Activated T-cell treated with anti-CD3 and anti-CD28 coated beads, Interleukin-2, amount 50 U/mL, for 24 hours (primary cell): ENCODE results near the gene UNC13B.

Experiments used
- DNase-seq: peaks from one replicate; pipeline ENCODE4 v3.0.0-alpha.2; 2020
- H3K27ac Mint-ChIP-seq: 2 replicates; pipeline ENCODE4 v1.8.0; 2020; ENCODE audit warnings: mild to moderate bottlenecking, mixed read lengths
- H3K27me3 Mint-ChIP-seq: 2 replicates; pipeline ENCODE4 v1.8.0; 2020; ENCODE audit warnings: mixed read lengths
- H3K36me3 Mint-ChIP-seq: 2 replicates; pipeline ENCODE4 v1.8.0; 2020; ENCODE audit warnings: low read depth, mixed read lengths
- H3K4me1 Mint-ChIP-seq: 2 replicates; pipeline ENCODE4 v1.8.0; 2020; ENCODE audit warnings: low read depth, mixed read lengths
- H3K4me3 Mint-ChIP-seq: 2 replicates; pipeline ENCODE4 v1.8.0; 2020; ENCODE audit warnings: mild to moderate bottlenecking, moderate library complexity, mixed read lengths
- H3K9me3 Mint-ChIP-seq: 2 replicates; pipeline ENCODE4 v1.8.0; 2020; ENCODE audit warnings: mixed read lengths

Gene UNC13B

DNA sequence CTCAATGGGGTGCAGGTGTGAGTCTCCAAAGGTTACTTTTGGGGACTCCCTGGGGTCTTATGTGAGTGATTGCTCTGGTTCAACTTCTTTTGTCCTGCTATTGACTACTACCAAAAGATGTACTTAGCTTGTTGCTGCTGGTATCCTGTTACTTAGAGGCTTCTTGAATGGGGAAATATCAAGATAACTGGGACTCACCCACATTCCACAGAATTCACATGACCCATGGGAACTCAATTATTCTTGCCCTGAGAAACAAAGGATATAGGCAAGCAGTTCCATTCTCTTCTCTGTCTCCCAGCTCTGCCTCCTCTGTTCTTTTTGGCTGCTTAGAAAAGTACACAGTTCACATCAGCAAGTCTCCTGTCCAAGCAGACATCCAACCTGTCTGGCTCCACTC is 105.9 kb downstream of the UNC13B start:
- DNase-seq: no peak
- H3K4me1 Mint-ChIP-seq: peaks cover 4% of the 10 kb centered on the region
- H3K27me3 Mint-ChIP-seq: peaks cover 60% of the 10 kb centered on the region

GRCh38 chr9:35269919-35270318 is 108.1 kb downstream of the UNC13B start:
- H3K27me3 Mint-ChIP-seq: peaks cover 53% of the 10 kb centered on the region
- peaks cover 19% of the 10 kb centered on the region for H3K4me1 Mint-ChIP-seq
- DNase-seq: no peak
- H3K36me3 Mint-ChIP-seq: no peaks in the 10 kb centered on the region
- no peaks in the 10 kb centered on the region for H3K9me3 Mint-ChIP-seq
- no peak overlapping the region for H3K4me3 Mint-ChIP-seq
- no peak overlapping the region for H3K27ac Mint-ChIP-seq

More for the DNA sequence above, 105.9 kb downstream of the UNC13B start:
- H3K27ac Mint-ChIP-seq: no peak overlapping the region
- no peaks in the 10 kb centered on the region for H3K36me3 Mint-ChIP-seq
- H3K9me3 Mint-ChIP-seq: no peaks in the 10 kb centered on the region
- H3K4me3 Mint-ChIP-seq: no peak overlapping the region

- Mint-ChIP-seq H3K4me1 (peaks cover 30% of the 10 kb centered on the region), H3K36me3 (no peaks in the 10 kb centered on the region), H3K27ac (no peak overlapping the region), H3K27me3 (peaks cover 42% of the 10 kb centered on the region), H3K9me3 (no peaks in the 10 kb centered on the region), H3K4me3 (no peak overlapping the region)
- DNase-seq: no peak
Measured at GRCh38 chr9:35271637-35272036, 109.8 kb downstream of the UNC13B start.

GRCh38 chr9:35272989-35273388 is 111.2 kb downstream of the UNC13B start:
- H3K27ac Mint-ChIP-seq: no peak overlapping the region
- H3K36me3 Mint-ChIP-seq: no peaks in the 10 kb centered on the region

GRCh38 chr9:35273591-35273990 is 111.8 kb downstream of the UNC13B start:
- H3K36me3 Mint-ChIP-seq: no peaks in the 10 kb centered on the region
- no peak for DNase-seq
- peaks cover 28% of the 10 kb centered on the region for H3K27me3 Mint-ChIP-seq
- peaks cover 48% of the 10 kb centered on the region for H3K4me1 Mint-ChIP-seq
- no peak overlapping the region for H3K4me3 Mint-ChIP-seq
- no peak overlapping the region for H3K27ac Mint-ChIP-seq
- H3K9me3 Mint-ChIP-seq: no peaks in the 10 kb centered on the region

More at GRCh38 chr9:35272989-35273388, 111.2 kb downstream of the UNC13B start:
- H3K9me3 Mint-ChIP-seq: no peaks in the 10 kb centered on the region
- no peak for DNase-seq
- peaks cover 32% of the 10 kb centered on the region for H3K27me3 Mint-ChIP-seq
- H3K4me1 Mint-ChIP-seq: peaks cover 43% of the 10 kb centered on the region
- H3K4me3 Mint-ChIP-seq: no peak overlapping the region

DNA sequence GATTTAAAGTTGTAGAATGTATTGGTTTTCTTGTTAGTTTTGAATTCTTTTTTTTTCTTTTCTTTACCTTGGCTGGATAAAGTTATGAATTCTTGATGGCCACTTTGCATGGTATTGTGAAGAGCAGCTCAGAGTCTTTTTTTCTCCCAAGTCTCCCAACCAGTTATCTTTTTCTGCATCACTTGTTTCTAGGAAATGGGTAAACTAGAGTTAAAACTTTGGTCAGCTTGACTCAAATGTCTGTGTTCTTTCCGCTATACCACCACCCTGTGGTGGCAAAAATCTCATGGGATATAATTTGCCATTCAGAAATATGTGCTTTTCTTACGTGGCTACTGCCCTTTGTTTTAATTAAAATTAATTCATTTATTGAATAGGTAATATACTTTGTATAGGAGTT is 113.2 kb downstream of the UNC13B start:
- H3K27me3 Mint-ChIP-seq: peaks cover 15% of the 10 kb centered on the region
- H3K9me3 Mint-ChIP-seq: no peaks in the 10 kb centered on the region
- no peak overlapping the region for H3K27ac Mint-ChIP-seq

DNA sequence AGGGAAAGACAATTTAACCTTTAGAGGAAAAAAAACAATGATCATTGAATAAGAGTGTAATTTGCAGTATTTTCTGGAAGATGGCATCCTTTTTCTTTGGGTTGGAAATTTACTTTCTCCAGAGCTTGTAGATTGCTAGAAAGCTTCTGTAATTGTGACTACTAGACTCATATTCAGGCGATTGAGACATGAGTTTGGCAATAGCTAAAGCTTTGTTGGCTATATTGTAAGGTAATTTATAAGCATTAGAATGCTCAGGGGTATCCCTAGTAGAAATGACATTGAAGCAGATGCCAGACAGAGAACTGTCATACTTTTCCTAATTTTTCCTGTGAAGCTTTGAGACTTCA is 115.3 kb downstream of the UNC13B start:
- Mint-ChIP-seq H3K9me3 (no peaks in the 10 kb centered on the region), H3K4me3 (no peak overlapping the region), H3K4me1 (peaks cover 44% of the 10 kb centered on the region), H3K36me3 (no peaks in the 10 kb centered on the region), H3K27ac (peak overlapping the region; percentile 60), H3K27me3 (no peaks in the 10 kb centered on the region)
- DNase-seq: no peak

More for the DNA sequence above, 113.2 kb downstream of the UNC13B start:
- H3K36me3 Mint-ChIP-seq: no peaks in the 10 kb centered on the region
- peaks cover 48% of the 10 kb centered on the region for H3K4me1 Mint-ChIP-seq
- no peak for DNase-seq
- no peak overlapping the region for H3K4me3 Mint-ChIP-seq

DNA sequence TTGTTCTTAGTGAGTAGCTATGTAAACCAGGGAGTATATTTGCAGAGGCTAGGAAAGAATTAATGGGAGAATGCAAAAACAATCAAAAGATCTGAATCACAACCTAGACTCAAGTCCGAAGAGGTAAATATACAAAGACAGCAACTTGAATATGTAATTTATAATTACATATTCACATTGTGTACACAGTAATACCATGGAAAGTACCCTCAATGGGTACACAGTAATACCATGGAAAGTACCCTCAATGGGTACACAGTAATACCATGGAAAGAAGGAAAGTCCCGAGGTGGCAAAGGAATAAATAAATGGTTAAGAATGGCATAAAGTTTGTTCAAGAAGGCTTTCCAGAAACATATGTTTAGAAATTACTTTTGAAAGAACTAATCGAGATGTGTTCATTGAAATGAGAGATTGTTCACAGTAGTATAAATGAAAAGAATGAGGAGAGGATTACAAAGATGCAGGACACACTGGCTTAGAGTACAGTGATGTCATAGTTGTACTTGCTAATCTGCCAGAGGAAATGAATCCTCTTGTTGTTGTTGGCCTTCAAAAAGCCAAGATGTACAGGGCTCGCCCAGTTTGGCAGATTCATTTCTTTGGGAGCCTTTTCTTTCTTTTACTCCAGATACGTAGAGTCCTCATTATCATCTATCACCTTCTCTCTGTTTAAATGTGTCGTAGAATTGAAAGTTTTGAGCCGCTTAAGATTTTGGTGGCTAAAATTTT is 116.0 kb downstream of the UNC13B start:
- Mint-ChIP-seq H3K36me3 (no peaks in the 10 kb centered on the region), H3K27ac (no peak overlapping the region), H3K4me3 (no peak overlapping the region), H3K27me3 (no peaks in the 10 kb centered on the region), H3K9me3 (no peaks in the 10 kb centered on the region), H3K4me1 (peaks cover 44% of the 10 kb centered on the region)
- DNase-seq: no peak

GRCh38 chr9:35279946-35280345 is 118.1 kb downstream of the UNC13B start:
- H3K9me3 Mint-ChIP-seq: no peaks in the 10 kb centered on the region
- peaks cover 11% of the 10 kb centered on the region for H3K27me3 Mint-ChIP-seq
- no peak overlapping the region for H3K4me3 Mint-ChIP-seq
- H3K36me3 Mint-ChIP-seq: no peaks in the 10 kb centered on the region
- H3K27ac Mint-ChIP-seq: no peak overlapping the region
- H3K4me1 Mint-ChIP-seq: peaks cover 29% of the 10 kb centered on the region
- no peak for DNase-seq

- H3K4me3 Mint-ChIP-seq: no peak overlapping the region
- peaks cover 28% of the 10 kb centered on the region for H3K4me1 Mint-ChIP-seq
- no peaks in the 10 kb centered on the region for H3K36me3 Mint-ChIP-seq
- H3K27ac Mint-ChIP-seq: no peak overlapping the region
- H3K9me3 Mint-ChIP-seq: no peaks in the 10 kb centered on the region
- no peak for DNase-seq
- peaks cover 13% of the 10 kb centered on the region for H3K27me3 Mint-ChIP-seq
Measured at GRCh38 chr9:35280399-35280798, 118.6 kb downstream of the UNC13B start.

GRCh38 chr9:35285731-35286130 is 123.9 kb downstream of the UNC13B start:
- H3K4me3 Mint-ChIP-seq: no peak overlapping the region
- H3K27ac Mint-ChIP-seq: no peak overlapping the region
- H3K9me3 Mint-ChIP-seq: no peaks in the 10 kb centered on the region
- H3K4me1 Mint-ChIP-seq: no peaks in the 10 kb centered on the region
- DNase-seq: no peak
- H3K27me3 Mint-ChIP-seq: peaks cover 31% of the 10 kb centered on the region
- no peaks in the 10 kb centered on the region for H3K36me3 Mint-ChIP-seq

GRCh38 chr9:35286381-35286780 is 124.6 kb downstream of the UNC13B start:
- Mint-ChIP-seq H3K4me1 (no peaks in the 10 kb centered on the region), H3K27me3 (peaks cover 31% of the 10 kb centered on the region), H3K27ac (no peak overlapping the region), H3K4me3 (no peak overlapping the region), H3K9me3 (no peaks in the 10 kb centered on the region), H3K36me3 (no peaks in the 10 kb centered on the region)
- DNase-seq: no peak

- no peak overlapping the region for H3K27ac Mint-ChIP-seq
- no peak overlapping the region for H3K4me3 Mint-ChIP-seq
- peaks cover 36% of the 10 kb centered on the region for H3K27me3 Mint-ChIP-seq
- H3K4me1 Mint-ChIP-seq: no peaks in the 10 kb centered on the region
- DNase-seq: no peak
- H3K9me3 Mint-ChIP-seq: no peaks in the 10 kb centered on the region
- no peaks in the 10 kb centered on the region for H3K36me3 Mint-ChIP-seq
Measured at GRCh38 chr9:35287987-35288632, 126.3 kb downstream of the UNC13B start.

DNA sequence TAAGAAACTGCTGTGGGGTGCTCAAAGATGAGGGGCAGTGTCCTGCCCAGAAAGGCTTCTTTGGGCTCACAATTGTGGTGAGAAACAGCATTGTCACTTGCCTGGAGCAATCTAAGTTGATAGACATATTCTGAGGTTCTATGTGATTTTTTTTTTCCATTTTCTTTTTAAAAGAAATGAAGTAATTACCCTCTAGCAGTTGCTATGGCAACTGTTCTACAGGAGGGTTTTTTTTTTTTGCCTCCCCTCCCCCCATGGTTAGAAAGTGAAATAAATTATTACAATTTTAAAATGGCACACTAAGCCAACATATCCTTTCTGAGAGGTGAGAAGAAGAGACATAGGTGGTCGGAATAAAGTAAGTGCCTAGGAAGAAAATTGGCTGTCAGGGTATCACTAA is 127.0 kb downstream of the UNC13B start:
- Mint-ChIP-seq H3K9me3 (no peaks in the 10 kb centered on the region), H3K36me3 (no peaks in the 10 kb centered on the region), H3K27ac (no peak overlapping the region), H3K4me3 (no peak overlapping the region), H3K27me3 (peaks cover 33% of the 10 kb centered on the region), H3K4me1 (no peaks in the 10 kb centered on the region)
- DNase-seq: no peak

DNA sequence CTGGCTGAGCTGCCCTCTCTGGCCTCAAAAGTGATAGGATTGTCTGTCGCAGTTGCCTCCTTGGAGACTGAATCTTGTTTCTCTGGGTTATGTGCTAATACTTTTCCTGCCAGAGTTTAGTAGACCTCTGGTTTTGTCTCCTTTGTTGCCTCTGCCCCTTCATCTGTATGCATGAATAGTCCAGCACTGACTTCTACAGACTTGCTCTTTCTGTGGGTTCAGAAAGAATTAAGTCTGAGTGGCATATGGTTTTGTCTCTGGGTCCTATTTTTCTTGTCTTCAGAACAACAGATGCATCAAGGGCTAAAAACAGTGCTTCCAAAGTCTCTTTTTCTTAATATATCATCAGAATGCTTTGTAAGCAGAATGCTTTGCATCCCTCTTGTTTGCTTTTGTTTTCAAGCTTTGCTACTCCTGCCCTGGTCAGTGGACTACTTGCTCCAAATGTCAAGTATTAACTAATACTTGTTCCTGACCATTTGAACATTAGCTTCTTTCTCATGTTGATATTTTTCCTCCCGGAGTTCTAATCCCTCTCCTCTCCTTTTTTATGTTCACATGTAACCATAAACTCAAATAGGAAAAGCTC is 131.7 kb downstream of the UNC13B start:
- H3K4me3 Mint-ChIP-seq: no peak overlapping the region
- peaks cover 14% of the 10 kb centered on the region for H3K27me3 Mint-ChIP-seq
- DNase-seq: no peak
- no peaks in the 10 kb centered on the region for H3K4me1 Mint-ChIP-seq
- no peaks in the 10 kb centered on the region for H3K36me3 Mint-ChIP-seq
- H3K27ac Mint-ChIP-seq: no peak overlapping the region
- no peaks in the 10 kb centered on the region for H3K9me3 Mint-ChIP-seq
